ACC112 (cell line): ENCODE measurements around the gene LIFR.
"Not testable (repeated sequence)": the region's sequence is repeated elsewhere in the genome, so short reads cannot be mapped to it uniquely, and the experiment has no call there.

Source experiments
- H2AFZ ChIP-seq: fragments of 200-600 bp; sonication (generic); one replicate; pipeline ENCODE4 v1.6.0; 2017; ENCODE audit warnings: antibody characterized with exemption, low read length; ENCODE audit not compliant: unreplicated experiment
- H3K27ac ChIP-seq: fragments of 200-600 bp; sonication (generic); 2 replicates; pipeline ENCODE4 v1.5.1; 2014; ENCODE audit warnings: low read depth, mild to moderate bottlenecking, antibody characterized with exemption, low read length, moderate library complexity
- H3K27me3 ChIP-seq: fragments of 200-600 bp; sonication (generic); 2 replicates; pipeline ENCODE4 v1.6.1; 2014; ENCODE audit warnings: mild to moderate bottlenecking, antibody characterized with exemption, low read length, moderate library complexity, mixed read lengths; ENCODE audit not compliant: insufficient read depth
- H3K36me3 ChIP-seq: fragments of 200-600 bp; sonication (generic); 2 replicates; pipeline ENCODE4 v1.6.1; 2016; ENCODE audit warnings: mild to moderate bottlenecking, antibody characterized with exemption, low read length, moderate library complexity, mixed read lengths; ENCODE audit not compliant: insufficient read depth
- H3K4me1 ChIP-seq: fragments of 200-600 bp; sonication (generic); one replicate; pipeline ENCODE4 v1.6.1; 2016; ENCODE audit warnings: low read length, mixed read lengths; ENCODE audit not compliant: insufficient read depth, unreplicated experiment, control insufficient read depth
- H3K4me3 ChIP-seq: fragments of 200-600 bp; sonication (generic); 2 replicates; pipeline ENCODE4 v1.5.1; 2014; ENCODE audit warnings: mild to moderate bottlenecking, low read depth, low read length
- H3K79me2 ChIP-seq: fragments of 200-600 bp; sonication (generic); one replicate; pipeline ENCODE4 v1.6.0; 2016; ENCODE audit warnings: low read length; ENCODE audit not compliant: control insufficient read depth, unreplicated experiment, insufficient read depth

The LIFR gene, protein sequence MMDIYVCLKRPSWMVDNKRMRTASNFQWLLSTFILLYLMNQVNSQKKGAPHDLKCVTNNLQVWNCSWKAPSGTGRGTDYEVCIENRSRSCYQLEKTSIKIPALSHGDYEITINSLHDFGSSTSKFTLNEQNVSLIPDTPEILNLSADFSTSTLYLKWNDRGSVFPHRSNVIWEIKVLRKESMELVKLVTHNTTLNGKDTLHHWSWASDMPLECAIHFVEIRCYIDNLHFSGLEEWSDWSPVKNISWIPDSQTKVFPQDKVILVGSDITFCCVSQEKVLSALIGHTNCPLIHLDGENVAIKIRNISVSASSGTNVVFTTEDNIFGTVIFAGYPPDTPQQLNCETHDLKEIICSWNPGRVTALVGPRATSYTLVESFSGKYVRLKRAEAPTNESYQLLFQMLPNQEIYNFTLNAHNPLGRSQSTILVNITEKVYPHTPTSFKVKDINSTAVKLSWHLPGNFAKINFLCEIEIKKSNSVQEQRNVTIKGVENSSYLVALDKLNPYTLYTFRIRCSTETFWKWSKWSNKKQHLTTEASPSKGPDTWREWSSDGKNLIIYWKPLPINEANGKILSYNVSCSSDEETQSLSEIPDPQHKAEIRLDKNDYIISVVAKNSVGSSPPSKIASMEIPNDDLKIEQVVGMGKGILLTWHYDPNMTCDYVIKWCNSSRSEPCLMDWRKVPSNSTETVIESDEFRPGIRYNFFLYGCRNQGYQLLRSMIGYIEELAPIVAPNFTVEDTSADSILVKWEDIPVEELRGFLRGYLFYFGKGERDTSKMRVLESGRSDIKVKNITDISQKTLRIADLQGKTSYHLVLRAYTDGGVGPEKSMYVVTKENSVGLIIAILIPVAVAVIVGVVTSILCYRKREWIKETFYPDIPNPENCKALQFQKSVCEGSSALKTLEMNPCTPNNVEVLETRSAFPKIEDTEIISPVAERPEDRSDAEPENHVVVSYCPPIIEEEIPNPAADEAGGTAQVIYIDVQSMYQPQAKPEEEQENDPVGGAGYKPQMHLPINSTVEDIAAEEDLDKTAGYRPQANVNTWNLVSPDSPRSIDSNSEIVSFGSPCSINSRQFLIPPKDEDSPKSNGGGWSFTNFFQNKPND

GRCh38 chr5:38556599-38557307, at the start of gene LIFR:
TSS of gene LIFR (minus strand) at chr5:38556646. CDS start at chr5:38530647, 25,999 bp downstream.
- peak within 1 kb of the TSS; percentile 86 for H2AFZ ChIP-seq
- H3K4me3 ChIP-seq: peak within 1 kb of the TSS; percentile 81
- H3K27ac ChIP-seq: peak within 1 kb of the TSS; percentile 66
- H3K79me2 ChIP-seq: peaks cover 34% of the 10 kb centered on the region
- no peaks in the 10 kb centered on the region for H3K36me3 ChIP-seq
- peaks cover 21% of the 10 kb centered on the region for H3K4me1 ChIP-seq
- no peaks in the 10 kb centered on the region for H3K27me3 ChIP-seq

DNA sequence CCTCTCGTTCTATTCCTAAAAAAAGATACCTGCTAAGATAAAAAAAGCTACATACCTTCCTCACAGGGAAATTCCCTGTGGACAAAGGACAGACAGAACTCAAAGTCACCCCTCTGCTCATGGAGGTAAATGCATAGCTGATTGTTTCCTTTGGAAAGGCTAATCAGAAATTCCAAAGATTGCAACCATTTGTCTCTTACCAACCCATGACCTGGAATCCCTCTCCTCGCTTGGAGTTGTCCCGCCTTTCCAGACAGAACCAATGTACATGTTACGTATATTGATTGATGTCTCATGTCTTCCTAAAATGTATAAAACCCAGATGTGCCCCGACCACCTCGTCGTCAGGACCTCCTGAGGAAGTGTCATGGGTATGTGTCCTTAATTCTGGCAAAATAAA, 49.2 kb upstream of the LIFR start:
- no peak overlapping the region for H2AFZ ChIP-seq
- no peaks in the 10 kb centered on the region for H3K36me3 ChIP-seq
- H3K79me2 ChIP-seq: no peaks in the 10 kb centered on the region
- H3K4me3 ChIP-seq: no peak overlapping the region
- H3K27ac ChIP-seq: no peak overlapping the region
- H3K4me1 ChIP-seq: peaks cover 55% of the 10 kb centered on the region
- H3K27me3 ChIP-seq: no peaks in the 10 kb centered on the region

DNA sequence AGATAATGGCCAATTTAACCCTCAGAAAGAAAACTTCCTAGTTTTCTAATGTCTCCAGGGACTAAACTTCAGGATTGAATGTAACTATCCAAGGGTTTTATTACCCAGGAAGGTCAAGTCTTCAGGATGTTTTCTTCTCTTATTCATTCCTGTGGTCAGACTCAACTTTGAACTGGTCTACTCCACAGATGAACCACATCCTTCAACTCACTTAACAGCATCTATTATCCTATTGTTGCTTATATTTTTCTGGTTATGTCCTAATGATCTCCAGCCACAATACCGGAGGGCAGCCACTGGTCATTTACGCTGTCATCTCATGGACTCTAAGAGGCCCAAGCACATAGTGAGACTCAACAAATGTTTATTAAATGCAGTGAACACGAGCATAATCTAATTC, 47.2 kb upstream of the LIFR start:
- no peaks in the 10 kb centered on the region for H3K27me3 ChIP-seq
- peaks cover 70% of the 10 kb centered on the region for H3K4me1 ChIP-seq
- no peak overlapping the region for H3K27ac ChIP-seq
- no peak overlapping the region for H3K4me3 ChIP-seq
- H3K36me3 ChIP-seq: no peaks in the 10 kb centered on the region
- no peak overlapping the region for H2AFZ ChIP-seq
- no peaks in the 10 kb centered on the region for H3K79me2 ChIP-seq

DNA sequence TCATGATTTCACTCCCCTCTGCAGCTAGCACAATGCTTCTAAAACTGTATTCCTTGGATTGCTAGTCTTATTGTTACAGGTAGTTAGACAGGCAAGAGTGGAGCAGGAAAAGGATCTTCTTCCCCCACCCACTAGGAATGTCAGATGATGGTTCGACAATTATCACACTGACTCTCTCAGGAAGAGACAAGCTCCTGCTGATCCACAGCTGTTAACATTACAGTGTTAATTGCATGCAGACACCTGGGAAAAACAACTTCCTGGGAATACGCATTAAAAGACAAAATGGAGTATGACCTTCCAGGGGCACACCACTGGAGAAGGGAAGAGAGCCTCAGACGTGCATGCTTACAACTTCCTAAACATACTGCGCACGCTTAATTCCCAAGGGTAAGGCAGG, 46.2 kb upstream of the LIFR start:
- no peak overlapping the region for H3K4me3 ChIP-seq
- no peaks in the 10 kb centered on the region for H3K36me3 ChIP-seq
- peaks cover 65% of the 10 kb centered on the region for H3K4me1 ChIP-seq
- no peaks in the 10 kb centered on the region for H3K79me2 ChIP-seq
- no peaks in the 10 kb centered on the region for H3K27me3 ChIP-seq
- no peak overlapping the region for H3K27ac ChIP-seq
- H2AFZ ChIP-seq: no peak overlapping the region

DNA sequence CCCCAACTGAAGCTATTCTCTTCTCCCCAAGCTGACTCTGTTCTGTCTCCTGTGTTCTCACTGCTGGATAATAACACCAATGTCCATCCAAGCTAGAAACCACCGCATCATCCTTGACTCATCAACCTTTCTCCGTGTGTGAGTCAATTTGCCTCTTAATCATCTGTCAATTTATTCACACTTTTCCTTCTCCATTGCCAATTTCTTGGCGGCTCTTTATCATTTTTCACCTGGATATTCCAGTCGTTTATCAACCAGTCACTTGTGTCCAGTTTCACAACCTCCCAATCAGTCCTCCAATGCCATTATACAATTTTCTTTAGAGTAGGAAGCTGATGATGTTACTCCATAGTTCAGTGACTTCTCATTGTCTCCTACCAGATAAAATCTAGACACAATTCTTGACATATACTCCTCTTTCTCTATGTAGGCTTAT, 45.4 kb upstream of the LIFR start:
- Histone ChIP-seq H3K79me2 (no peaks in the 10 kb centered on the region), H3K4me3 (no peak overlapping the region), H3K36me3 (no peaks in the 10 kb centered on the region), H3K27me3 (no peaks in the 10 kb centered on the region), H3K4me1 (peaks cover 59% of the 10 kb centered on the region), H2AFZ (no peak overlapping the region), H3K27ac (peak overlapping the region; percentile 16; the same call in 1 of the 2 replicates)

GRCh38 chr5:38601133-38601862, 44.9 kb upstream of the LIFR start:
- Histone ChIP-seq H3K4me3 (no peak overlapping the region), H3K27ac (peak overlapping the region; percentile 16; the same call in 1 of the 2 replicates), H3K4me1 (peaks cover 58% of the 10 kb centered on the region), H3K79me2 (no peaks in the 10 kb centered on the region), H2AFZ (no peak overlapping the region), H3K27me3 (no peaks in the 10 kb centered on the region), H3K36me3 (no peaks in the 10 kb centered on the region)

- H3K4me3 ChIP-seq: peak overlapping the region; percentile 16; the same call in 1 of the 2 replicates
- H3K79me2 ChIP-seq: no peaks in the 10 kb centered on the region
- H3K27me3 ChIP-seq: no peaks in the 10 kb centered on the region
- H3K27ac ChIP-seq: peak overlapping the region; percentile 44; the same call in 1 of the 2 replicates
- no peaks in the 10 kb centered on the region for H3K36me3 ChIP-seq
- no peak overlapping the region for H2AFZ ChIP-seq
- H3K4me1 ChIP-seq: peaks cover 58% of the 10 kb centered on the region
These were observed 44.0 kb upstream of the LIFR start for GRCh38 chr5:38600329-38601045.

- Histone ChIP-seq H3K4me1 (peaks cover 64% of the 10 kb centered on the region), H3K27ac (peak overlapping the region; percentile 44; the same call in 1 of the 2 replicates)
- not testable (repeated sequence) for H3K27me3 ChIP-seq, H3K4me3 ChIP-seq, H3K79me2 ChIP-seq, H3K36me3 ChIP-seq, H2AFZ ChIP-seq
These were observed 43.3 kb upstream of the LIFR start for GRCh38 chr5:38599751-38600150.

- Histone ChIP-seq H3K36me3 (no peaks in the 10 kb centered on the region), H3K4me1 (peaks cover 62% of the 10 kb centered on the region), H3K27me3 (no peaks in the 10 kb centered on the region), H3K4me3 (no peak overlapping the region), H3K79me2 (no peaks in the 10 kb centered on the region), H2AFZ (no peak overlapping the region), H3K27ac (no peak overlapping the region)
These were observed 42.7 kb upstream of the LIFR start for GRCh38 chr5:38598994-38599617.
